Raji (cell line): Measurements from ENCODE around the gene GPR150.

Experiments used
- POLR2A ChIP-seq: IDR thresholded peaks from 2 replicates; pipeline ENCODE4 v1.6.1; 2011; ENCODE audit warnings: low read depth, low read length, control low read depth; ENCODE audit not compliant: insufficient read depth

GPR150 gene

DNA sequence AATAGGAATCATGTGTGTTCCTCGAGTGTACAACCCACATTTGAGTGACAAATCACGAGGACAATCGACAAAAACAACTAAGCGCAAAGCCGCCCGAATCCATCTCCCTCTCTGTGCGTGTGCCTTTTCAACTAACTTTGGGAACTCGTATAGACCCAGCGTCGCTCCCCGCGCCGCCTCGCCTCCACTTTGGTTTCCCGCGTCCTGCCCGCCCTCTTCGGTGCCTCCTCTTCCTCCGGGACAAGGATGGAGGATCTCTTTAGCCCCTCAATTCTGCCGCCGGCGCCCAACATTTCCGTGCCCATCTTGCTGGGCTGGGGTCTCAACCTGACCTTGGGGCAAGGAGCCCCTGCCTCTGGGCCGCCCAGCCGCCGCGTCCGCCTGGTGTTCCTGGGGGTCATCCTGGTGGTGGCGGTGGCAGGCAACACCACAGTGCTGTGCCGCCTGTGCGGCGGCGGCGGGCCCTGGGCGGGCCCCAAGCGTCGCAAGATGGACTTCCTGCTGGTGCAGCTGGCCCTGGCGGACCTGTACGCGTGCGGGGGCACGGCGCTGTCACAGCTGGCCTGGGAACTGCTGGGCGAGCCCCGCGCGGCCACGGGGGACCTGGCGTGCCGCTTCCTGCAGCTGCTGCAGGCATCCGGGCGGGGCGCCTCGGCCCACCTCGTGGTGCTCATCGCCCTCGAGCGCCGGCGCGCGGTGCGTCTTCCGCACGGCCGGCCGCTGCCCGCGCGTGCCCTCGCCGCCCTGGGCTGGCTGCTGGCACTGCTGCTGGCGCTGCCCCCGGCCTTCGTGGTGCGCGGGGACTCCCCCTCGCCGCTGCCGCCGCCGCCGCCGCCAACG is at the start of gene GPR150:
GPR150 (plus strand) TSS at position 58 of the 840 bp plus-strand sequence; CDS start at position 247, 189 bp downstream.
- TF ChIP-seq POLR2A: no peak

DNA sequence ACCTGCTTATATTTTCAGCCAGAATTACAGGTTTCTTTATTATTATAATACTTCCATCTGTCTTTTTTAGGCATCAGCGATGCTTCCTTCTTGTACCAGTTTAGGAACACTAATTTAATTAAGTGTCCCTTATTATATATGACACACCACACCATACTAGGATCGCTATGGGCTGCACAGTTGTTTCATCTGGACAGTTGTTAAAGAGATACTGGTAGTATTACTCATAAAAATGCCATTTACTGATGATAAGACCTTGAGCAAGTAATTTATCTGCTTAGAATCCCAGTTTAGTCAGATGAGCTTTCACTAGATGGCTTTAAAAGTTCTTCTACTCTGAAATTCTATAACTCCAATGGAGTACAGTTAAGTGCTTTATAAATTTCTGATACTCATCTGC is 47.9 kb upstream of the GPR150 start:
- TF ChIP-seq POLR2A: no peak

- TF ChIP-seq POLR2A: no peak
Measured at GRCh38 chr5:95581576-95581975, 38.3 kb upstream of the GPR150 start.

- no peak for TF ChIP-seq POLR2A
Measured at GRCh38 chr5:95583992-95584391, 35.9 kb upstream of the GPR150 start.

- no peak for TF ChIP-seq POLR2A
Measured at GRCh38 chr5:95590880-95591279, 29.0 kb upstream of the GPR150 start.

DNA sequence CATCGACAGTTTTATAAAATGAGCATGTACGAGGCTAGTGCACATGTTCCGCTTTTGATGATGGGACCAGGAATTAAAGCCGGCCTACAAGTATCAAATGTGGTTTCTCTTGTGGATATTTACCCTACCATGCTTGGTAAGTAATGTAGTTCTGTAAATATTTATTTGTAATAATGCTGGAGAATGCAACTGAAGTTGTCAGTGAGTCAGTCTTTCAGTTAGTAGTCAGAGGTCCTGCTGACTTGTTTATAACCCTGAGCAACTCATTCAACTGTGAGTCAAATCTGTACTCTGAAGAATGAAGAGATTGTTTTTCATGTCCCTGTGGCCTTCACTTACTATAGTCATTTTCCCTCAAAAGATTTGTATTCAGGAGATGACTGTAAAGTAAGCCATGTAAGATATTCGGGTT is 28.4 kb upstream of the GPR150 start:
- no peak for TF ChIP-seq POLR2A

GRCh38 chr5:95595289-95595931 is 24.5 kb upstream of the GPR150 start:
- no peak for TF ChIP-seq POLR2A

GRCh38 chr5:95599252-95599651 is 20.6 kb upstream of the GPR150 start:
- TF ChIP-seq POLR2A: no peak

DNA sequence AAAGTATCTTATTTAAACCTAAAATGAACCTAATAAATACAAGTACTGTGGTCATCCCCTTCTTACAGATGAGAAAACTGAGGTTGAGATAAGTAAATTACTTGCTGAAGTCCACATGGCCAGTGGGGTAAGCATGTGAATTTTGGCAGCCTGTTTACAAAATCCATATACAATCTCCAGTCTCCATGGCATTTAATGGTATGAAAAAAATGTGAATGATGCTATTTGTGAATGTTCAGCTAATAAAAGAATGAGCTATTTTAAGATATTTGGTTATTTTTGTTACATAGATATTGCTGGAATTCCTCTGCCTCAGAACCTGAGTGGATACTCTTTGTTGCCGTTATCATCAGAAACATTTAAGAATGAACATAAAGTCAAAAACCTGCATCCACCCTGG is 19.3 kb upstream of the GPR150 start:
- no peak for TF ChIP-seq POLR2A

DNA sequence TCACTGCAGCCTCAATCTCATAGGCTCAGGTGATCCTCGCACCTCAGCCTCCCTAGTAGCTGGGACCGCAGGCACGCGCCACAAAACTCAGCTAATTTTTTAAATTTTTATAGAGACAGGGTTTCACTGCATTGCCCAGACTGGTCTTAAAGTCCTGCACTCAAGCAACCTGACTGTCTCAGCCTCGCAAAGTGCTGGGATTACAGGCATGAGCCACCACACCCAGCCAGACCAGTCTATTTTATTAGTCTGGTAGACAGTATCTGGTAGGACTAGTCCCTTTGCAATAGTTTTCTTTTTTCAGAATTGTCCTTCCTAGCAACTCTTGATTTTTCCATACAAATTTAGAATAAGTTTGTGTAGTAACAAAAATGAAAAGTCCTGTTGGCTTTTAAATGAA is 14.1 kb upstream of the GPR150 start:
- TF ChIP-seq POLR2A: no peak

- TF ChIP-seq POLR2A: no peak
Measured at GRCh38 chr5:95606419-95606818, 13.5 kb upstream of the GPR150 start.

DNA sequence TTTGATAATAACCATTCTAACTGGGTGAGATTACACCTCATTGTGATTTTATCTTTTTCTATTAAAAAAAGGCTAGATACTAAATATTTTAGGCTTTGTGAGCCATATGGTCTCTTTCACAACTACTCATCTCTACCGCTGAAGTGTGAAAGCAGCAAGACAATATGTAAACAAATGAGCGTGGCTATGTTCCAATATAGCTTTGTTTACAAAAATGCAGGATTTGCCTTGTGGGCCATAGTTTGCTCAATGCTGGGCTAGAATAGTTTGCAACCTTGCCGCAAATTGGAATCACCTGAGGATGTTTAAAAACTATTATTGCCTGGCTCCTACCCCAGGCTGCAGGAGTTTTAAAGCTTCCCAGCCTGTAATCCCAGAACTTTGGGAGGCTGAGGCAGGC is 10.2 kb upstream of the GPR150 start:
- no peak for TF ChIP-seq POLR2A

DNA sequence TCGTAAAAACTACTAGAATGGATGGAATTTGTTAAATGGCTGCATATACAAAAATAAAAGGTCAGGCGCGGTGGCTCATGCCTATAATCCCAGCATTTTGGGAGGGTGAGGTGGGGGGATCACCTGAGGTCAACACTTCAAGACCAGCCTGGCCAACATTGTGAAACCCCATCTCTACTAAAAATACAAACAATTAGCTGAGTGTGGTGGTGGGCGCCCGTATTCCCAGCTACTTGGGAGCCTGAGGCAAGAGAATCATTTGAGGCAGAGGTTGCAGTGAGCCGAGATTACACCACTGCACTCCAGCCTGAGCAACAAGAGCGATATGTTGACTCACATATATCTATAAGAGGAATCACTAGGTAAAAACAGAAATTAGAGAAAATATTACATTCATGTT is 9.3 kb upstream of the GPR150 start:
- TF ChIP-seq POLR2A: no peak

GRCh38 chr5:95611396-95611795 is 8.5 kb upstream of the GPR150 start:
- no peak for TF ChIP-seq POLR2A

DNA sequence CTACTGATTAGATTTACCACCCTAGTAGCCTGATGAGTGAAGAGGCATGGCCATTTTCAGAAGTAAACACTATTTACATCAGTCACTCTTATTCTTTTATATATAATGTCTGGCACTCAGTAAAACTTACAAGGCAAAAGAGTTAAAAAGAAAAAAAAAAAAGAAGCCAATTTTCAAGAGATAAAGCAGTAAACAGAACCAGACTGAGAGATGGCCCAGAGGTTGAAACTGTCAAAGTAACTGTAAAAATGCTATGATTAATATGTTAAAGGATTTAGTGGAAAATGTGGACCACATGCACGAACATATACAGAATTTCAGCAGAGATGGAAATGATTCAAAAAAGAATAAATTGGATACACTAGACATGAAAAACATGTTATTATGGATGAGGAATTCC is 6.4 kb upstream of the GPR150 start:
- TF ChIP-seq POLR2A: no peak

DNA sequence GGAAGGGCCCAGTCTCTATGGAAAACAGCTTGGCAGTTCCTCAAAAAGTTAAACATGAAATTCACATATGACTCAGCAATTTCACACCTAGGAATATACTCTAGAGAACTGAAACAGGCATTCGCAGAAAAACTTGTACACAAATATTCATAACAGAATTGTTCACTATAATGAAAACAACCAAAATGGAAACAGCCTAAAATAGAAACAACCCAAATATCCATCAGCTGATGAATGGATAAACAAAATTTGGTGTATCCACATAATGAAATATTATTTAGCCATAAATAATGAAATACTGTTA is 4.8 kb upstream of the GPR150 start:
- TF ChIP-seq POLR2A: no peak

- no peak for TF ChIP-seq POLR2A
Measured at GRCh38 chr5:95617057-95617456, 2.8 kb upstream of the GPR150 start.

GRCh38 chr5:95619096-95619495 is 791 bp upstream of the GPR150 start:
- TF ChIP-seq POLR2A: no peak
